Astrocyte of the spinal cord (primary cell): ENCODE results near the gene KRTAP5-1.
"Not testable (repeated sequence)": the region's sequence is repeated elsewhere in the genome, so short reads cannot be mapped to it uniquely, and the experiment has no call there.

Experiments used
- DNase-seq: peaks from one replicate; pipeline ENCODE4 v3.0.0; 2011; ENCODE audit warnings: low read depth, low spot score
- H3K4me3 ChIP-seq: 2 replicates; pipeline ENCODE4 v1.5.1; 2011; ENCODE audit warnings: low read depth, mild to moderate bottlenecking, low read length, moderate library complexity
- CTCF ChIP-seq: IDR thresholded peaks from 2 replicates; pipeline ENCODE4 v1.5.1; 2012; ENCODE audit warnings: low read depth, mild to moderate bottlenecking, low read length, inconsistent platforms
- in situ Hi-C: cut with HindIII; loops from 2 replicates; pipeline ENCODE4 v1.10.0; 2017; ENCODE audit warnings: low sequenced_read_pairs

The KRTAP5-1 gene

GRCh38 chr11:1584661-1585370 lies at the start of gene KRTAP5-1:
Gene KRTAP5-1 (minus strand): TSS chr11:1585283. CDS start chr11:1585249, 34 bp downstream.
- in situ Hi-C loops = not testable (repeated sequence)

GRCh38 chr11:1633864-1634263 lies 48.8 kb upstream of the KRTAP5-1 start:
- in situ Hi-C loops = no loop called here
- DNase-seq = no peak
- TF ChIP-seq CTCF = no peak
- H3K4me3 ChIP-seq = no peak overlapping the region

More at GRCh38 chr11:1584661-1585370, at the start of gene KRTAP5-1:
- not testable (repeated sequence) for DNase-seq, H3K4me3 ChIP-seq

GRCh38 chr11:1632053-1632714 lies 47.1 kb upstream of the KRTAP5-1 start:
- no peak overlapping the region for H3K4me3 ChIP-seq
- no peak for DNase-seq
- no peak for TF ChIP-seq CTCF
- in situ Hi-C loops = no loop called here

- H3K4me3 ChIP-seq = no peak overlapping the region
- no peak for TF ChIP-seq CTCF
- DNase-seq = no peak
- in situ Hi-C loops = no loop called here
Measured at GRCh38 chr11:1631066-1631568, 46.0 kb upstream of the KRTAP5-1 start.

GRCh38 chr11:1630271-1630670 lies 45.2 kb upstream of the KRTAP5-1 start:
- no peak overlapping the region for H3K4me3 ChIP-seq
- in situ Hi-C loops = no loop called here
- DNase-seq = no peak
- no peak for TF ChIP-seq CTCF

- in situ Hi-C loops = no loop called here
- no peak for TF ChIP-seq CTCF
- no peak within 1 kb of the TSS for H3K4me3 ChIP-seq
- DNase-seq = no peak
Measured at GRCh38 chr11:1629326-1630185, 44.5 kb upstream of the KRTAP5-1 start, which contains the start of gene KRTAP5-5. Gene KRTAP5-5 (plus strand): TSS chr11:1629775. CDS start chr11:1629841, 66 bp downstream.
